Measurements from ENCODE around the gene ZSCAN22. TPM values are rescaled to one million over a fixed set of nuclear protein-coding genes. Genes with fewer than 3 reads are reported as not detected.
A peak's percentile ranks its signal among the peaks of the same experiment; 100 is the strongest.

ZSCAN22 gene
- total and polyA plus RNA-seq, 2 of the 13 experiments (the other 11 are each of a cell fraction or from before 2014, with no cell fraction given): 2.5 to 3.5 TPM

- no peak for TF ChIP-seq PRDM15 (CRISPR knock-in tag; IDR thresholded peaks at IDR 0.05)
- TF ChIP-seq TFDP2 (CRISPR knock-in tag; IDR thresholded peaks at IDR 0.05): peak; percentile 42; the same call in 1 of the 2 replicates
- 0 out of 4 replicates have a peak, but pooled peaks of 1 of the 2 experiments have one; percentile 6 for TF ChIP-seq REST (IDR thresholded peaks at IDR 0.05; ENCODE audit: borderline replicate concordance in 1 of 2, low read depth in 1 of 2, low read length in 2 of 2)
- TF ChIP-seq HNRNPUL1 (IDR thresholded peaks at IDR 0.05; ENCODE audit: low read depth, low read length): no peak
- TF ChIP-seq GZF1 (CRISPR knock-in tag; IDR thresholded peaks at IDR 0.05): 0 out of 2 replicates have a peak, but pooled peaks have one; percentile 34
- peak; percentile 80; the same call in 1 of the 2 replicates for TF ChIP-seq TGIF2 (CRISPR knock-in tag; IDR thresholded peaks at IDR 0.05)
- no peak for TF ChIP-seq AHDC1 (CRISPR knock-in tag; IDR thresholded peaks at IDR 0.05; ENCODE audit: borderline replicate concordance)
- 0 out of 2 replicates have a peak, but pooled peaks have one; percentile 37 for TF ChIP-seq KDM4B (CRISPR knock-in tag; IDR thresholded peaks at IDR 0.05)
- peak; percentile 88; the same call in 1 of the 2 replicates for TF ChIP-seq ZBTB39 (CRISPR knock-in tag; IDR thresholded peaks at IDR 0.05)
- TF ChIP-seq POLR2G (IDR thresholded peaks at IDR 0.05; ENCODE audit: low read depth, low read length): peak; percentile 87
Measured at GRCh38 chr19:58326914-58327726, at the start of gene ZSCAN22 (continued).
